ENCODE data around the gene UQCRQ.

UQCRQ gene

GRCh38 chr5:132870801-132871200 is 4.4 kb downstream of the UQCRQ start:
- no peak for DNase-seq (ENCODE audit: low read depth in 2 of 2)

GRCh38 chr5:132871459-132872284 is 5.2 kb downstream of the UQCRQ start:
- no peak for DNase-seq (ENCODE audit: low read depth in 2 of 2)

GRCh38 chr5:132872788-132873118 is 6.3 kb downstream of the UQCRQ start:
- no peak for DNase-seq (ENCODE audit: low read depth in 2 of 2)

GRCh38 chr5:132873119-132873929 is 6.9 kb downstream of the UQCRQ start, which contains the start of gene LEAP2:
TSS of gene LEAP2 (plus strand) at chr5:132873668. CDS start at chr5:132873695, 27 bp downstream.
- no peak for DNase-seq (ENCODE audit: low read depth in 2 of 2)

- no peak for DNase-seq (ENCODE audit: low read depth in 2 of 2)
These were observed 7.5 kb downstream of the UQCRQ start for GRCh38 chr5:132873930-132874271.

GRCh38 chr5:132876020-132876759 is 9.7 kb downstream of the UQCRQ start:
- DNase-seq (ENCODE audit: low read depth in 2 of 2), result no peak

- no peak for DNase-seq (ENCODE audit: low read depth in 2 of 2)
These were observed 11.0 kb downstream of the UQCRQ start for GRCh38 chr5:132877466-132877865.

GRCh38 chr5:132877938-132878337 is 11.5 kb downstream of the UQCRQ start:
- no peak for DNase-seq (ENCODE audit: low read depth in 2 of 2)

- DNase-seq (ENCODE audit: low read depth in 2 of 2), result no peak
These were observed 16.9 kb downstream of the UQCRQ start for GRCh38 chr5:132883261-132883834.

GRCh38 chr5:132884548-132884947 is 18.1 kb downstream of the UQCRQ start:
- no peak for DNase-seq (ENCODE audit: low read depth in 2 of 2)

GRCh38 chr5:132886064-132886823 is 19.8 kb downstream of the UQCRQ start:
- no peak for DNase-seq (ENCODE audit: low read depth in 2 of 2)

GRCh38 chr5:132887283-132887682 is 20.8 kb downstream of the UQCRQ start:
- DNase-seq (ENCODE audit: low read depth in 2 of 2), result no peak

- DNase-seq (ENCODE audit: low read depth in 2 of 2), result no peak
These were observed 23.1 kb downstream of the UQCRQ start for GRCh38 chr5:132889501-132889900.

- no peak for DNase-seq (ENCODE audit: low read depth in 2 of 2)
These were observed 24.4 kb downstream of the UQCRQ start for GRCh38 chr5:132890817-132891216.

- no peak for DNase-seq (ENCODE audit: low read depth in 2 of 2)
These were observed 29.4 kb downstream of the UQCRQ start for GRCh38 chr5:132895719-132896305.

GRCh38 chr5:132896685-132897084 is 30.2 kb downstream of the UQCRQ start:
- no peak for DNase-seq (ENCODE audit: low read depth in 2 of 2)

- DNase-seq (ENCODE audit: low read depth in 2 of 2), result no peak
These were observed 31.7 kb downstream of the UQCRQ start for GRCh38 chr5:132898094-132898493.

- no peak for DNase-seq (ENCODE audit: low read depth in 2 of 2)
These were observed 34.6 kb downstream of the UQCRQ start for GRCh38 chr5:132901036-132901435.

- no peak for DNase-seq (ENCODE audit: low read depth in 2 of 2)
These were observed 35.3 kb downstream of the UQCRQ start for GRCh38 chr5:132901730-132902129.

GRCh38 chr5:132905938-132906337 is 39.5 kb downstream of the UQCRQ start:
- DNase-seq (ENCODE audit: low read depth in 2 of 2), result no peak

- no peak for DNase-seq (ENCODE audit: low read depth in 2 of 2)
These were observed 40.7 kb downstream of the UQCRQ start for GRCh38 chr5:132907161-132907560.

Measured in stimulated activated CD8-positive, alpha-beta memory T cell treated with anti-CD3 and anti-CD28 coated beads, Interleukin-7, amount 100 ng/mL, for 1 hour (primary cell).